ENCODE data around the gene ZNF329. TPM values are rescaled to one million over a fixed set of nuclear protein-coding genes. Genes with fewer than 3 reads are reported as not detected.

Gene ZNF329
- total RNA-seq, 1 experiment from 2014 or later, result 2.8 TPM

GRCh38 chr19:58166708-58167280, 16.2 kb upstream of the ZNF329 start:
- POLR2A ChIA-PET, result interaction anchor here (0.7 kb wide), 1 partner anchor 818 kb away, joined by 3 read pairs; no protein-coding TSS in a partner anchor
- Mint-ChIP-seq H3K4me1 (ENCODE audit: insufficient read depth, unreplicated experiment) (no peaks in the 10 kb centered on the region), H3K4me3 (ENCODE audit: unreplicated experiment) (no peak overlapping the region), H3K27me3 (ENCODE audit: insufficient read depth, unreplicated experiment) (no peaks in the 10 kb centered on the region), H3K36me3 (ENCODE audit: insufficient read depth, unreplicated experiment) (no peaks in the 10 kb centered on the region), H3K9me3 (ENCODE audit: unreplicated experiment) (peaks cover 39% of the 10 kb centered on the region), H3K27ac (ENCODE audit: low read depth, unreplicated experiment) (no peak overlapping the region)
- intact Hi-C loops (cut with micrococcal nuclease), result no loop called here
- BruUV-seq (replicated peaks), result no TSS peak
- DNase-seq (ENCODE audit: unreplicated experiment), result peak; percentile 20
- CTCF ChIA-PET, result no interaction called here
- TF ChIP-seq CTCF (IDR thresholded peaks at IDR 0.05; ENCODE audit: unreplicated experiment), result no peak

DNA sequence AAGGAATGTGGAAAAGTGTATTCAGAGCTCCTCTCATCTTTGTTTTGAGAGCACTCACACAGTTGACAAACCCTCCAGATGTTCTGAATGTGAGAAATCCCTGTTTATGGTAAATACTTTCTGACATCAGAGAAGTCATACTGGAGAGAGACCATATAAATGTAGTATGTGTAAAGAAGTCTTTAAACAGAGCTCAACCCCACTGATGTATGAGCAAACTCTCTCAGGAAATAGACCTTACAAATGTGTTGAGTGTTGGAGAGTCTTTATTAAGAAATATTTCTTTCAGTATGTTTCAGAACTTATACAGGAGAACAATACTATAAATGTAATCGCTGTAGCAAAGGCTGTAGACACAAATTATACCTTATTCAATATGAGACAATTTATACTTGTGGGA, 15.7 kb upstream of the ZNF329 start:
- H3K4me3 Mint-ChIP-seq (ENCODE audit: unreplicated experiment), result no peak overlapping the region
- intact Hi-C loops (cut with micrococcal nuclease), result no loop called here
- H3K9me3 Mint-ChIP-seq (ENCODE audit: unreplicated experiment), result peaks cover 42% of the 10 kb centered on the region
- H3K4me1 Mint-ChIP-seq (ENCODE audit: insufficient read depth, unreplicated experiment), result no peaks in the 10 kb centered on the region
- no peaks in the 10 kb centered on the region for H3K36me3 Mint-ChIP-seq (ENCODE audit: insufficient read depth, unreplicated experiment)
- BruUV-seq (replicated peaks), result no TSS peak
- DNase-seq (ENCODE audit: unreplicated experiment), result no peak
- no peaks in the 10 kb centered on the region for H3K27me3 Mint-ChIP-seq (ENCODE audit: insufficient read depth, unreplicated experiment)
- CTCF ChIA-PET, result no interaction called here
- POLR2A ChIA-PET, result no interaction called here
- TF ChIP-seq CTCF (IDR thresholded peaks at IDR 0.05; ENCODE audit: unreplicated experiment), result no peak
- H3K27ac Mint-ChIP-seq (ENCODE audit: low read depth, unreplicated experiment), result no peak overlapping the region

DNA sequence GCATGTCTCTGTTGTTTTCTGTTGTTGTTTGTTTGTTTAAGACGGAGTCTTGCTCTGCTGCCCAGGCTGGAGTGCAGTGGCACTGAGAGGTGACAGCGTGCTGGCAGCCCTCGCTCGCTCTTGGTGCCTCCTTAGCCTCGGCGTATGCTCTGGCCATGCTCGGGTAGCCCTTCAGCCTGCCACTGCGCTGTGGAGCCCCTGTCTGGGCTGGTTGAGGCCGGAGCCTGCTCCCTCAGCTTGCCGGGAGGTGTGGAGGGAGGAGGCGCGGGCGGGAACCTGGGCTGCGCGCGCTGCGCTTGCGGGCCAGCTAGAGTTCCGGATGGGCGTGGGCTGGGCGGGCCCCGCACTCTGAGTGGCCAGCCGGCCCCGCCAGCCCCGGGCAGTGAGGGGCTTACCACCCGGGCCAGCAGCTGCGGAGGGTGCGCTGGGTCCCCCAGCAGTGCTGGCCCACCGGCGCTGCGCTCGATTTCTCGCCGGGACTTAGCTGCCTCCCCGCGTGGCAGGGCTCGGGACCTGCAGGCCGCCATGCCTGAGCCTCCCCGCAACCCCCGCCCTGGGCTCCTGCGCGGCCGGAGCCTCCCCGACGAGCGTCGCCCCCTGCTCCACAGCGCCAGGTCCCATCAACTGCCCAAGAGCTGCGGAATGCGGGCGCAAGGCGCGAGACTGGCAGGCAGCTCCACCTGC, 6.6 kb upstream of the ZNF329 start:
- H3K9me3 Mint-ChIP-seq (ENCODE audit: unreplicated experiment), result peaks cover 8% of the 10 kb centered on the region
- H3K36me3 Mint-ChIP-seq (ENCODE audit: insufficient read depth, unreplicated experiment), result no peaks in the 10 kb centered on the region
- no peak for DNase-seq (ENCODE audit: unreplicated experiment)
- intact Hi-C loops (cut with micrococcal nuclease), result no loop called here
- BruUV-seq (replicated peaks), result no TSS peak
- ChIA-PET CTCF (interaction anchor here (0.6 kb wide), 2 partner anchors 253 to 673 kb away, joined by 3 read pairs; no protein-coding TSS in a partner anchor), POLR2A (no interaction called here)
- no peaks in the 10 kb centered on the region for H3K27me3 Mint-ChIP-seq (ENCODE audit: insufficient read depth, unreplicated experiment)
- H3K27ac Mint-ChIP-seq (ENCODE audit: low read depth, unreplicated experiment), result no peak overlapping the region
- no peaks in the 10 kb centered on the region for H3K4me1 Mint-ChIP-seq (ENCODE audit: insufficient read depth, unreplicated experiment)
- H3K4me3 Mint-ChIP-seq (ENCODE audit: unreplicated experiment), result no peak overlapping the region
- no peak for TF ChIP-seq CTCF (IDR thresholded peaks at IDR 0.05; ENCODE audit: unreplicated experiment)

DNA sequence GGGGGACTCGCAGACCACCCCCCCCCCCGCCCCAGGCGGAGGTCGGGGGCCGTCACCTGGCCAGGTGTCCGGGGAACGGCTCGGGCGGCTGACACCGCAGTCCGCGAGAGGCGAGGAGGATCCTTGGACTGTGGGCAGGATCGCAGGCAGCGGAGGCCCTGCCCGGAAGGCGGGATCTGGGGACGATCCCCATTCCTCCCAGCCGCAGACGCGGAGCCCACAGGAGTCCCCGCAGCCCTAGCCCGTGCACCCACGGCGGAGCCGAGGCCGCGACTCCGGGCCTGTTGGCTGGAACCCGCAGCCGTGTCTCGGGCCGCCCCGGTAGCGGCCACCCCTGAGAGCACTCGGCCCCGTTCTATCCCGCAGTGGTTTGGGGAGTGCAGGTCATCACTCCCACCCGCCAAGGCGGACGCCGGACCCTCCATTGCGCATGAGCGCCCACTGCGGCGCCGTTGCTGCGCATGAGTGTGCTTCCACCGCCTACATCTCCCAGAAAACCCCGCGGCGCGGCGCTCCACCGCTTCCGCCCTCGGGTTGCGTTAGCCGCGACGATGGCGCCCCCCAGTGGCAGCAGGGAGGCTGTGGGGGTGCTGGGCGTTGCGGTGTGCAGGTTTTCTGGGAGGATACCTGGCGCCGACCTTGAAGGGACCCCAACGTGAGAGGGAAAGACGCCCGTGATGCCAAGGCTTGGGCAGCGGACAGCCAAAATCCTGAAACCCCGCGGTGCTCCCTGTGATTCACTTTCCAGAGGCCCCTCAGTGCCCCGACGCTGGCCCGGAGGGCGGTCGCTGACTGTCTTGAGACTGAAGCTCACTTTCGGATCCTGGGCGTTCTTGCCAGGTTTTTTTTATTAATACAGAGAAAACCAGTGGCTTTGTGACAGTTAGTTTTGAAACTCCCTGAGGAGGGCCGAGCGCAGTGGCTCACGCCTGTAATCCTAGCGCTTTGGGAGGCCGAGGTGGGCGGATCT, 4.4 kb upstream of the ZNF329 start:
- H3K27me3 Mint-ChIP-seq (ENCODE audit: insufficient read depth, unreplicated experiment), result no peaks in the 10 kb centered on the region
- ChIA-PET POLR2A (no interaction called here), CTCF (no interaction called here)
- BruUV-seq (replicated peaks), result no TSS peak
- DNase-seq (ENCODE audit: unreplicated experiment), result no peak
- intact Hi-C loops (cut with micrococcal nuclease), result no loop called here
- peaks cover 11% of the 10 kb centered on the region for H3K9me3 Mint-ChIP-seq (ENCODE audit: unreplicated experiment)
- TF ChIP-seq CTCF (IDR thresholded peaks at IDR 0.05; ENCODE audit: unreplicated experiment), result peak; percentile 28
- no peak overlapping the region for H3K27ac Mint-ChIP-seq (ENCODE audit: low read depth, unreplicated experiment)
- no peaks in the 10 kb centered on the region for H3K36me3 Mint-ChIP-seq (ENCODE audit: insufficient read depth, unreplicated experiment)
- H3K4me1 Mint-ChIP-seq (ENCODE audit: insufficient read depth, unreplicated experiment), result no peaks in the 10 kb centered on the region
- no peak overlapping the region for H3K4me3 Mint-ChIP-seq (ENCODE audit: unreplicated experiment)

All from MCF 10A (cell line).